Activated CD4-positive, alpha-beta T cell treated with anti-CD3 and anti-CD28 coated beads for 36 hours (primary cell): ENCODE results near the gene IRF3. TPM values are rescaled to one million over a fixed set of nuclear protein-coding genes. Genes with fewer than 3 reads are reported as not detected.

Source experiments
- ATAC-seq: fragments of 200-7000 bp; cut with Tn5 transposase; one replicate; pipeline ENCODE4 v1.10.0; 2021; ENCODE audit warnings: mild to moderate bottlenecking, moderate library complexity
- CTCF ChIA-PET: fragments of 350-600 bp; sonication (Branson Sonifier 250); formaldehyde crosslinking; loops from one replicate; lab custom pipeline; 2021; ENCODE audit warnings: antibody characterized with exemption; lab: Charles Lee
- POLR2A ChIA-PET: fragments of 350-600 bp; sonication (Branson Sonifier 250); formaldehyde crosslinking; loops from one replicate; lab custom pipeline; 2021; ENCODE audit warnings: antibody characterized with exemption, inconsistent platforms; lab: Charles Lee
- DNase-seq: peaks from one replicate; pipeline ENCODE4 v3.0.0-alpha.2; 2020
- H3K27ac Mint-ChIP-seq: one replicate; pipeline ENCODE4 v1.8.0; 2021; ENCODE audit warnings: mixed read lengths
- H3K27me3 Mint-ChIP-seq: one replicate; pipeline ENCODE4 v1.8.0; 2021; ENCODE audit warnings: mixed read lengths
- H3K36me3 Mint-ChIP-seq: one replicate; pipeline ENCODE4 v1.8.0; 2021; ENCODE audit warnings: low read depth, mixed read lengths
- H3K4me1 Mint-ChIP-seq: one replicate; pipeline ENCODE4 v1.8.0; 2021; ENCODE audit warnings: mixed read lengths
- H3K4me3 Mint-ChIP-seq: one replicate; pipeline ENCODE4 v1.8.0; 2021; ENCODE audit warnings: mild to moderate bottlenecking, moderate library complexity, mixed read lengths
- H3K9me3 Mint-ChIP-seq: one replicate; pipeline ENCODE4 v1.8.0; 2021; ENCODE audit warnings: low read depth, mixed read lengths
- intact Hi-C, 2 experiments: fragments of 100-400 bp; cut with DNase I in 1 of 2; cut with micrococcal nuclease in 1 of 2; formaldehyde crosslinking; loops; one replicate each; pipeline versions ENCODE4 v1.14.2 to v1.15.1; 2022 to 2024; cut with DNase I, micrococcal nuclease
- total RNA-seq, 2 experiments: library from RNA; stranded (reverse); gene quantifications; one replicate each; pipeline ENCODE4 v1.2.3, GENCODE V29; 2021

The IRF3 gene
- total RNA-seq, 2 experiments from 2014 or later: 123 to 125 TPM

DNA sequence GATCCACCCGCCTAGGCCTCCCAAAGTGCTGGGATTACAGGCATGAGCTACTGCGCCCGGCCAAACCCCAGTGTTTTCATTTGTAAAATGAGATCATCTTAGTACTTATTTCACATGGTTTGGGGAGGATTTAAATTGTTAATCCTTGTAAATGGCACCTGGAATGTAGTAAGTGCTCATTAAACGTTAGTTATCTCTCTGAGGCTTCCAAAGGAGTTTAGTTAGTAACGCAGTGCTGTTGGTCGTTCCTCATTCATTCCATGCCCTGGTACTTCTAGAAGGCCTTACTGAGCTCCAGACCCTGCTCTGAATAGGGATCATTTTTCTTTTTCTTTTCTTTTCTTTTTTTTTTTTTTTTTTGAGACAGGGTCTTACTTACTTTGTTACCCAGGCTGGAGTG is 30.5 kb upstream of the IRF3 start:
- Mint-ChIP-seq H3K9me3 (no peaks in the 10 kb centered on the region), H3K36me3 (no peaks in the 10 kb centered on the region), H3K27ac (no peak overlapping the region), H3K4me3 (no peak overlapping the region), H3K4me1 (peaks cover 6% of the 10 kb centered on the region), H3K27me3 (peaks cover 12% of the 10 kb centered on the region)
- CTCF ChIA-PET: interaction anchor here (0.6 to 1.0 kb wide), 5 partner anchors 15 to 1215 kb away, joined by 3 to 8 read pairs (median 3); no protein-coding TSS in a partner anchor
- intact Hi-C loops: no loop called here
- DNase-seq: no peak
- POLR2A ChIA-PET: no interaction called here
- ATAC-seq: no peak

DNA sequence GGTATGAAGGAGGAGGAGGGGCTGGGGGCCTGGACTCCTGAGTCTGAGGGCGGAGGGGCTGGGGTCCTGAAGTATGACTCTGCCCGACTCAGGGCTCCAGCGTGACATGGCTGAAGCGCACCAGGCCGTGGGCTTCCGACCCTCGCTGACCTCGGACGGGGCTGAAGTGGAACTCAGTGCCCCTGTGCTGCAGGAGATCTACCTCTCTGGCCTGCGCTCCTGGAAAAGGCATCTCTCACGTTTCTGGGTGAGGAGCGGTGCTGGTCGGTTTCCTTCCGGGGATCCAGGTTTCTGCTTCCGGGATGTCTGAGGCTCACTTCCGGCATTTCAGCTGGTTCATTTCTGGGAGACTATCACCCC is 26.5 kb upstream of the IRF3 start:
- CTCF ChIA-PET: interaction anchor here (0.6 to 1.4 kb wide), 4 partner anchors 14 to 193 kb away, joined by 3 to 5 read pairs (median 3); no protein-coding TSS in a partner anchor
- POLR2A ChIA-PET: no interaction called here
- Mint-ChIP-seq H3K27me3 (peaks cover 16% of the 10 kb centered on the region), H3K27ac (no peak overlapping the region), H3K4me1 (peaks cover 23% of the 10 kb centered on the region), H3K4me3 (no peak overlapping the region), H3K36me3 (peaks cover 14% of the 10 kb centered on the region), H3K9me3 (no peaks in the 10 kb centered on the region)
- no peak for ATAC-seq
- intact Hi-C loops: no loop called here
- DNase-seq: no peak

DNA sequence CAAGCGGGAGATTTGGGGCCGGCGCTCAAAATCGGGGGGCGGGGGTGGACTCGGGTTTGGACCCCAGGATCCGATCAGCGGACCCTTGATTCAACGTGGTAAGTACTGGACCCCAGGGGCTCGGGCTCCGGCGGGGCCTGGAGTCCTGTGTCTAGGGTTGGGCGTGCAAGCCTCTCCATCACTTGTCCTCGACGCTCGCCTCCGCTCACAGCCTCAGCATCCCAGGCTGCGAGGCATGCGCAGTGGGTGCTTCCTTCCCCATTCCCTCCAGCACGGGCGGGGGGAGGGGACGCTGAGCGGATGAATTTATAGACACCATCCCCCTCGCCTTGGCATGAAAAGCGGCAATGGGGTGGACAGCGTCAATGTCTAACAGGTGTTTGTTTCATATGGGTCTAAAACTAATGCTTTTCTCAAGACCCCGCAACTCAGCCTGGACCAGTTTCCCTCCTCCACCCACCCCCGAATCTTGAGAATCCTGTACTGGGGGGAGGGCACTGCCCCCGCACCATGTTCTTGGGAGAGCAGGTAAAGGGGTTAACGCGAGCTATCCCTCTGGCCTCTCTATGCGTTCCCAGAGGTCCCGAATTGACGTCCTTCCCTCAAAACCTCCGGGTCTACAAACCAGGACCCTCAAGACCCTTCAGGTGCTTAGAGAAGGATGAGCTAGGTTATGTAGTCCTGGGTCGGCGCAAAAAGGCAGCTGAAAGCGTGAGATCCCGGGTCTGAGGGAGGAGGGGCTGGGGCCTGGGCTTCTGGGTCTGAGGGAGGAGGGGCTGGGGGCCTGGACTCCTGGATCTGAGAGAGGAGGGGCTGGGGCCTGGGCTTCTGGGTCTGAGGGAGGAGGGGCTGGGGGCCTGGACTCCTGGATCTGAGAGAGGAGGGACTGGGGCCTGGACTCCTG is 25.8 kb upstream of the IRF3 start:
- peak overlapping the region; percentile 62 for H3K4me3 Mint-ChIP-seq
- POLR2A ChIA-PET: interaction anchor here (0.7 kb wide), 1 partner anchor 296 kb away, joined by 3 read pairs; no protein-coding TSS in a partner anchor
- no peaks in the 10 kb centered on the region for H3K9me3 Mint-ChIP-seq
- CTCF ChIA-PET: interaction anchor here (0.6 to 2.8 kb wide), 9 partner anchors 8 to 1224 kb away, joined by 3 to 10 read pairs (median 3); partner anchors contain the start of genes PRMT1 and RCN3
- peaks cover 16% of the 10 kb centered on the region for H3K27me3 Mint-ChIP-seq
- H3K36me3 Mint-ChIP-seq: peaks cover 18% of the 10 kb centered on the region
- intact Hi-C loops: no loop called here
- H3K4me1 Mint-ChIP-seq: peaks cover 23% of the 10 kb centered on the region
- ATAC-seq (peak; percentile 42), DNase-seq (peak; percentile 62)
- H3K27ac Mint-ChIP-seq: peak overlapping the region; percentile 51

DNA sequence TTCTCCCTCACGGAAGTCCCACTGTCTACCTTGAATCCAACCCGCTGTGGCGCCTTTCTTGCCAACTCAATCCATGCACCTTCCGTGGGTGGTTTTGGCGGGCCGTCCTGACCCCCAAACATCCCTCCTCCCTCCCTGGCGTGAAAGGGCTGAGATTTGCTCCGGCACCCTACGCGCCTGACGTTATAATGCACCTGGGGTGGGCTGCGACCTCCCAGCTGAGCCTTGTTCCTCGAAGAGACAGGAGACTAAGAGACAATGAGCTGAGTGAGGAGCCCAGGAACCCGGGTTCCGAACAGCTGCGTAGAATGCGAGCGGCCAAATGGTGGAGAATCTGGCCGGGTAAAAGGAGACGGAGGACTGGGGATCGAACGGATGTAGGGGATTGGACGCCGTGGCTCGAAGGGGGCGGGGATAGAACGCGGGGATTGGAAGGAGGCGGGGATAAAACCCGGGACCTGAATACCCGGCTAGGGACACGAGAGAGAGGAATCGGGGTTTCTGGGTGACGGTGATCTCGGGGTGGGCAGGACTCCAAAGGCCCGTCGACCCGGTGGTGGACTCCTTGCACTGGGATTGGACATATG is 25.1 kb upstream of the IRF3 start, which contains the start of gene CPT1C:
TSS of gene CPT1C (plus strand) at position 461 of the 587 bp plus-strand sequence. CDS start 1,137 bp downstream, outside the sequence.
- peak; percentile 72 for ATAC-seq
- peak within 1 kb of the TSS; percentile 51 for H3K27ac Mint-ChIP-seq
- peaks cover 23% of the 10 kb centered on the region for H3K4me1 Mint-ChIP-seq
- H3K36me3 Mint-ChIP-seq: peaks cover 19% of the 10 kb centered on the region
- peaks cover 16% of the 10 kb centered on the region for H3K27me3 Mint-ChIP-seq
- ChIA-PET CTCF (interaction anchor here (0.6 to 2.8 kb wide), 8 partner anchors 9 to 1223 kb away, joined by 3 to 10 read pairs (median 3); partner anchors contain the start of genes PRMT1 and RCN3), POLR2A (no interaction called here)
- intact Hi-C loops: no loop called here
- DNase-seq: peak; percentile 77
- peak within 1 kb of the TSS; percentile 62 for H3K4me3 Mint-ChIP-seq
- H3K9me3 Mint-ChIP-seq: no peaks in the 10 kb centered on the region

DNA sequence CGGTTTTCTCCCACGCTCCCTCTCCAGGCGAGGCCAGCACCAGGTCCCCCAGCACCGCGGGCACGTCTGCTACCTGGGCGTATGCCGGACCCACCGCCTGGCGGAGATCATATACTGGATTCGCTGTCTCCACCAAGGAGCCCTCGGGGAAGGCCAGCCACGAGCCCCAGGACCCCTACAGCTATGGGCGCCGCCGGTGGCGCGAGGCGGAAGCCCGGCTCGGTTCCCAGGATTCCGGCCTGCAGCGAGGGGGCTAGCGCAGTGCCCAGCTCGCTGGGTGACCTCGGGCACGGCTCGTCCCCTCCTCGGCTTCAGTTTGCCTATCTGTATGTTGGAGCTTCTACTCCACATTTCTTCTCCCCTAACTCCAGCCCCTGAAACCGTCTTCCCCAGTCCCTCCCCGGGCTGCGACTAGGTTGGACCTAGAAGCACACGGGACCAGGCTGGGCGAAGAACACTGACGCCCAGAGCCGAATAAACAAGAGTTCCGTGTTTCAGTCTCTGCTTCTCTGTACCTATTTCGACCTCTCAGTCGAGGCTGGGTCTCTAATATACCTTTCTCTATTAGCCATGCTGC is 24.5 kb upstream of the IRF3 start:
- ATAC-seq: peak; percentile 3
- H3K36me3 Mint-ChIP-seq: peaks cover 24% of the 10 kb centered on the region
- H3K9me3 Mint-ChIP-seq: no peaks in the 10 kb centered on the region
- ChIA-PET CTCF (interaction anchor here (0.7 to 2.8 kb wide), 6 partner anchors 9 to 184 kb away, joined by 3 to 10 read pairs (median 4); partner anchors contain the start of gene PRMT1), POLR2A (no interaction called here)
- H3K4me1 Mint-ChIP-seq: peaks cover 23% of the 10 kb centered on the region
- peak overlapping the region; percentile 62 for H3K4me3 Mint-ChIP-seq
- H3K27me3 Mint-ChIP-seq: peaks cover 16% of the 10 kb centered on the region
- no peak overlapping the region for H3K27ac Mint-ChIP-seq
- DNase-seq: no peak
- intact Hi-C loops: no loop called here

DNA sequence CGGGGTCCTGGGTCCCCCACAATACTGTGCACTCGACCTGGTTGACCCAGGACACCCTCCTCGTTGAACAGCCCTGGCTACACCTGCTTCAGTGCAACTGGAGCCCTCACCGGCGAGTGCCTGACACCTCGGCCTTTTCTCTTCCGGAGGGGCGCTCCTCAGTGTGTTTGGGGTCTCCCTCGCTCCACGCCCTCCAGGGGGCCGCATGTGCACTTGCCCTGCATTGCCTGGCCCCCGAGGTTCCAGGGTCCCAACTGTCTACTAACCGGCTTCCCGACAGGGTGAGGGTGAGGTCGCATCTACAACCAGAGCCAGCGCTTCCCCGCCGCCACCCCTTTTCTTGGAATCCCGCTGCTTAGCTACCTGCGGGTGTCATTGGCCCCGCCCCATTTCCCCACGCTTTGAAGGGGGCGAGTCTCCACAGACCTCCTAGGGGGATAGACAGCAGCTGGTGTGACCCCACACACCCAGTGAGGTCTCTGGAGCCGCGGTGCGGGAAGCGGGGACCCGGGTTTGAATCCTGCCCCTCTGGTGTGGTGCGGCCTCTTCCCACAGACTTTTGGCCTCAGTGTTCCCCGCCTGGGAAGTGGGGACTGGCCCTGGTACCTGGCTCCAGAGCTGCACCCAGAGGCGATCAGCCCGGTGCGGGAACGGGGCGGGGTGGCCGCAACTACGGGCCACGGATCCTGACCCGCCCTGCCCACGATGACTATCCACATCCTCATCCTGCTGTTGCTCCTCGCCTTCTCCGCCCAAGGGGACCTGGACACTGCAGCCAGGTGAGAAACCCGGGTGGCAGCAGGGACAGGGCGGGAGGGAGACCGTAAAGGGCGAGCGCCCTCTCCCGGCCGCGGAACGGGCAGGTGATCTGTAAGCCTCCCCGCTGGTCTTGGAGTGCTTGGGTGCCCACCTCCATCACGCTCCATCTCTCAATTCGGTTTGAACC is 23.7 kb upstream of the IRF3 start, which contains the start of gene ADM5:
TSS of gene ADM5 (plus strand) at position 462 of the 946 bp plus-strand sequence. CDS start at position 706, 244 bp downstream.
- H3K9me3 Mint-ChIP-seq: no peaks in the 10 kb centered on the region
- peaks cover 16% of the 10 kb centered on the region for H3K27me3 Mint-ChIP-seq
- H3K4me3 Mint-ChIP-seq: peak within 1 kb of the TSS; percentile 62
- DNase-seq (peak; percentile 74), ATAC-seq (peak; percentile 56)
- ChIA-PET POLR2A (interaction anchor here (0.5 kb wide), 1 partner anchor 9 kb away, joined by 3 read pairs; no protein-coding TSS in a partner anchor), CTCF (interaction anchor here (0.6 to 2.8 kb wide), 7 partner anchors 8 to 201 kb away, joined by 3 to 10 read pairs (median 4); partner anchors contain the start of gene PRMT1)
- intact Hi-C loops: no loop called here
- no peak within 1 kb of the TSS for H3K27ac Mint-ChIP-seq
- H3K4me1 Mint-ChIP-seq: peaks cover 23% of the 10 kb centered on the region
- peaks cover 28% of the 10 kb centered on the region for H3K36me3 Mint-ChIP-seq

DNA sequence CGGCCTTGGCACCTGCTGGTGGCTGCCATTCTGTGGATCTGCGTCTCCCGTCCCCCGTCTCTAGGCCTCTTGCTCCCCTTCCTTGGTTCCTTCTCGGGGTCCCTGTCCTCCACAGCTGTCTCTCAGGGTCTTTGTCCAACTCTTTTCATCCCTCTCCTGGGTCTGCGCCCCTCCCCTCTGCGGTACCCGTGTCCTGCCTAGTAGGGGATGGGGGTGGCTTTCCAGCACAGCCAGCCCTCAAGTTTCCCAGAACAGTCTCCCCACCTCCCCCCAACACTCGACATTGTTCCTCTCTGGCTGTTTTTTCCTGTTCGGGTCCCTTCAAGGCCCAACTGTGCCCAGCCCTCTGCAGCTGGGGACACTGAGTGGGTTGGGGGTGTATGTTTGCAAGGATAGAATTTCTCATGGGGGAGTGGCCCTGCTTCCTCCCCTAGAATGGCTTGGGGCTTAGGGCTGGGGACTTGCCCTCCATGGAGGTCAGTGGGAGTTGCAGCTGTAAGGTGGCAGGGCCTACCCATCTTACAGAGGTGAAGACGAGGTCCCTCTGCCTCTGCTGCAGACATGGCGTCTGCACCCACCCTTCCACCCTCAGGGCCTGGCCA is 23.0 kb upstream of the IRF3 start:
- H3K9me3 Mint-ChIP-seq: no peaks in the 10 kb centered on the region
- POLR2A ChIA-PET: interaction anchor here (0.5 to 1.3 kb wide), 2 partner anchors 10 to 12 kb away, joined by 3 read pairs; no protein-coding TSS in a partner anchor
- no peak overlapping the region for H3K27ac Mint-ChIP-seq
- peaks cover 13% of the 10 kb centered on the region for H3K27me3 Mint-ChIP-seq
- CTCF ChIA-PET: interaction anchor here (0.6 to 2.8 kb wide), 3 partner anchors 9 to 202 kb away, joined by 3 to 10 read pairs (median 4); partner anchors contain the start of gene PRMT1
- peaks cover 36% of the 10 kb centered on the region for H3K36me3 Mint-ChIP-seq
- H3K4me3 Mint-ChIP-seq: no peak overlapping the region
- intact Hi-C loops: no loop called here
- ATAC-seq (no peak), DNase-seq (no peak)
- H3K4me1 Mint-ChIP-seq: peaks cover 23% of the 10 kb centered on the region

DNA sequence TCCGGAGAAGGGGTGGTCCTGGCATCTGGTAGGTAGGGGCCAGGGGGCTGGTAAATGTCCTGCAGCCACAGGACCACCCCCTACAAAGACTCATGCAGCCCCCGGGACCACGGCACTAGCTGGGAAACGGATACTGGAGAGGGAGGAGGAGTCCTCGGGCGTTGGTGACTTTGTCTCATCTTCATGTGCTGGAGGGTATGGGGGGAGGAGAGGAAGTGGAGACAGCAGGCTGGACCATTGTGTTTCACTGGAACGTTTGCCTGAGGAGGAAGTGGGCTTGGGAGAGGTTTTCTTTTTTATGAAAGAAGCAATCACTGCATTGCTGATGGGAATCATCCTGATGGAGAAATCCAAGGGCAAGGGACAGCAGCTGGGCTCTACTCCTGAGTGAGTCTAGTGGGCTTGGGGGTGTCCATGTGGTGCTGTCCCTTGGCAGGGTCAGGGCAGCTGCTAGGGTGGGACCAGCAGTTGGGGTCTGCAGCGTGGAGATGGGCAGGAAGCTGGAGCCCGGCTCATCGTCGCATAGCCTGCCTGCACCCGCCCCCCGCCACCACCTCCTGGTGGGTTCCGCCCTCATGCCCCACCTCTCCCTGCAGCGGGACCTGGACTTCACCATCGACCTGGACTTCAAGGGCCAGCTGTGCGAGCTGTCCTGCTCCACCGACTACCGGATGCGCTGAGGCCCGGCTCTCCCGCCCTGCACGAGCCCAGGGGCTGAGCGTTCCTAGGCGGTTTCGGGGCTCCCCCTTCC is 22.1 kb upstream of the IRF3 start:
- intact Hi-C loops: no loop called here
- Mint-ChIP-seq H3K36me3 (peaks cover 40% of the 10 kb centered on the region), H3K27ac (no peak overlapping the region), H3K4me3 (no peak overlapping the region), H3K4me1 (peaks cover 23% of the 10 kb centered on the region), H3K27me3 (peaks cover 11% of the 10 kb centered on the region), H3K9me3 (no peaks in the 10 kb centered on the region)
- DNase-seq: no peak
- CTCF ChIA-PET: interaction anchor here (1.3 kb wide), 1 partner anchor 11 kb away, joined by 5 read pairs; the partner anchor contains the start of gene PRMT1
- ATAC-seq: no peak
- POLR2A ChIA-PET: interaction anchor here (1.3 kb wide), 1 partner anchor 12 kb away, joined by 3 read pairs; no protein-coding TSS in a partner anchor

DNA sequence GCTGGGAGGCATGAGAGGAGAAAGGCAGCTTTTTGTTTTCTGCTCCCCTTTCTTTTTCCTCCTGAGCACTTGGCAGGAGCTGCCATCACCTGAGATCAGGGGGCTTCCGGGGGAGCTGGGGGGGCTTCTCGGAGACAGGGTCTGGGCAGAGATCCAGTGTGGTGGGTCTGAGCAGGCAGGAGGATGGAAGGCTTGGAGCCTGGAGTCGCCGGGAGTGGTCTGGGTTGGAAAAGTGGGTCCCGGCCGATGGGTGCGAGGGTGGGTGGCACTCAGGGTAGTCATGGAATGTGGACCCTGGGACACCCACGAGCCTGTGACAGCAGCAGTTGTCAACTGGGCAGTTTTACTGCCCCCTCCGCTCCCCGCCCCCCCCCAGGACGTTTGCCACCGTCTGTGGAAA is 21.5 kb upstream of the IRF3 start:
- intact Hi-C loops: no loop called here
- DNase-seq: no peak
- Mint-ChIP-seq H3K27me3 (peaks cover 8% of the 10 kb centered on the region), H3K9me3 (no peaks in the 10 kb centered on the region), H3K4me1 (peaks cover 28% of the 10 kb centered on the region), H3K27ac (no peak overlapping the region), H3K36me3 (peaks cover 45% of the 10 kb centered on the region), H3K4me3 (no peak overlapping the region)
- ChIA-PET CTCF (interaction anchor here (1.3 kb wide), 1 partner anchor 10 kb away, joined by 5 read pairs; the partner anchor contains the start of gene PRMT1), POLR2A (interaction anchor here (0.7 to 1.3 kb wide), 2 partner anchors 10 to 11 kb away, joined by 3 read pairs; partner anchors contain the start of gene PRMT1)
- ATAC-seq: no peak
